ENCODE measurements around the gene TMEM17. TPM values are rescaled to one million over a fixed set of nuclear protein-coding genes. Genes with fewer than 3 reads are reported as not detected.

Gene TMEM17
- total and polyA plus RNA-seq, 2 experiments from 2014 or later, result 0.94 to 1.7 TPM

DNA sequence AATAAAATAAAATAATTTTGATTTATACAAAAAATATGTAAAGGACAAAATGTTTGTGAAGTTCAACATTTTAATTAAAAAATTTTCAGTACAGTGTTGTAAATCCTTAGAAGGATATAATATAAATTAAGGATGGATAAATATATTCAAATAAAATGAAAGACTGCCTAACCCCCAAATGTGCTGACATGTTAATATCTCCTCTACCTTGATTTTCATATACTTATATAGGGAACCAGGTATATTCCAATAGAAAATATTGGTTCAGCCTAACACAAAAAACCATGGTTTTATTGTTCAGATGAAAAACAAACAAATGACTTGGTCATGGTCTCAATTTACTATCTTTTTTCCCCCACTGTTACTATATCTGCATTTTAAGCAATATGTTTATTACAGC is 7.3 kb downstream of the TMEM17 start:
- TF ChIP-seq, protein P1, sequence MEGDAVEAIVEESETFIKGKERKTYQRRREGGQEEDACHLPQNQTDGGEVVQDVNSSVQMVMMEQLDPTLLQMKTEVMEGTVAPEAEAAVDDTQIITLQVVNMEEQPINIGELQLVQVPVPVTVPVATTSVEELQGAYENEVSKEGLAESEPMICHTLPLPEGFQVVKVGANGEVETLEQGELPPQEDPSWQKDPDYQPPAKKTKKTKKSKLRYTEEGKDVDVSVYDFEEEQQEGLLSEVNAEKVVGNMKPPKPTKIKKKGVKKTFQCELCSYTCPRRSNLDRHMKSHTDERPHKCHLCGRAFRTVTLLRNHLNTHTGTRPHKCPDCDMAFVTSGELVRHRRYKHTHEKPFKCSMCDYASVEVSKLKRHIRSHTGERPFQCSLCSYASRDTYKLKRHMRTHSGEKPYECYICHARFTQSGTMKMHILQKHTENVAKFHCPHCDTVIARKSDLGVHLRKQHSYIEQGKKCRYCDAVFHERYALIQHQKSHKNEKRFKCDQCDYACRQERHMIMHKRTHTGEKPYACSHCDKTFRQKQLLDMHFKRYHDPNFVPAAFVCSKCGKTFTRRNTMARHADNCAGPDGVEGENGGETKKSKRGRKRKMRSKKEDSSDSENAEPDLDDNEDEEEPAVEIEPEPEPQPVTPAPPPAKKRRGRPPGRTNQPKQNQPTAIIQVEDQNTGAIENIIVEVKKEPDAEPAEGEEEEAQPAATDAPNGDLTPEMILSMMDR (conservative IDR thresholded peaks at IDR 0.05; ENCODE audit: low read depth in 2 of 2), result no peak
- TF ChIP-seq JUNB (IDR thresholded peaks at IDR 0.05; ENCODE audit: unreplicated experiment), result no peak
- TF ChIP-seq ZNF331 (CRISPR knock-in tag; IDR thresholded peaks at IDR 0.05; ENCODE audit: low read depth), result no peak
- no peak for TF ChIP-seq CREB1 (CRISPR knock-in tag; IDR thresholded peaks at IDR 0.05; ENCODE audit: low read depth)
- no peak for TF ChIP-seq NANOG (IDR thresholded peaks at IDR 0.05; ENCODE audit: borderline replicate concordance)
- no peak for TF ChIP-seq ETS1 (IDR thresholded peaks at IDR 0.05)
- TF ChIP-seq EZH2 (IDR thresholded peaks at IDR 0.05; ENCODE audit: low read depth, unreplicated experiment), result no peak
- no peak for TF ChIP-seq POLR2AphosphoS5 (IDR thresholded peaks at IDR 0.05; ENCODE audit: low read depth)
- no peak for TF ChIP-seq REST (IDR thresholded peaks at IDR 0.05; ENCODE audit: unreplicated experiment)
- no peak for TF ChIP-seq ZNF462 (CRISPR knock-in tag; IDR thresholded peaks at IDR 0.05)
- TF ChIP-seq ZNF114 (CRISPR knock-in tag; IDR thresholded peaks at IDR 0.05), result no peak
- TF ChIP-seq EZH2phosphoT487 (IDR thresholded peaks at IDR 0.05; ENCODE audit: unreplicated experiment), result no peak
- TF ChIP-seq STAT1 (IDR thresholded peaks at IDR 0.05; ENCODE audit: unreplicated experiment), result no peak
- no peak overlapping the region for H3K27ac Mint-ChIP-seq

More for the DNA sequence above, 7.3 kb downstream of the TMEM17 start:
- H3F3A ChIP-seq (replicated peaks; ENCODE audit: low read depth), result no peaks in the 10 kb centered on the region
- Mint-ChIP-seq H3K9me3 (no peaks in the 10 kb centered on the region), H3K4me1 (no peaks in the 10 kb centered on the region; the same call in 1 of the 3 replicates), H3K4me3 (no peak overlapping the region), H3K27me3 (ENCODE audit: insufficient read depth, low read depth, poor library complexity) (peaks cover 7% of the 10 kb centered on the region), H3K36me3 (ENCODE audit: low read depth) (no peaks in the 10 kb centered on the region)
- H3K4me2 ChIP-seq, result no peak overlapping the region
- no peaks in the 10 kb centered on the region for H3K9me2 ChIP-seq (ENCODE audit: insufficient read depth)
- no peak overlapping the region for H3K27ac ChIP-seq (ENCODE audit: low read depth)
- no peak overlapping the region for H3K4me3 ChIP-seq
- H3K79me2 ChIP-seq (replicated peaks; ENCODE audit: insufficient read depth), result no peaks in the 10 kb centered on the region
- no peaks in the 10 kb centered on the region for H3K27me3 ChIP-seq (ENCODE audit: insufficient read depth)
- DNase-seq (ENCODE audit: low spot score) (no peak), ATAC-seq (no peak)
- no peaks in the 10 kb centered on the region for H4K20me1 ChIP-seq (replicated peaks; ENCODE audit: insufficient read depth)
- no peaks in the 10 kb centered on the region for H3K36me3 ChIP-seq (ENCODE audit: insufficient read depth)
- H2AFZ ChIP-seq, result no peak overlapping the region
- H3K4me1 ChIP-seq (ENCODE audit: insufficient read depth), result no peaks in the 10 kb centered on the region
